Measurements from ENCODE around the gene SLC38A9. TPM values are rescaled to one million over a fixed set of nuclear protein-coding genes. Genes with fewer than 3 reads are reported as not detected.

SLC38A9 gene
- total RNA-seq, 2 donors from 2014 or later = 4.8 to 9.1 TPM

DNA sequence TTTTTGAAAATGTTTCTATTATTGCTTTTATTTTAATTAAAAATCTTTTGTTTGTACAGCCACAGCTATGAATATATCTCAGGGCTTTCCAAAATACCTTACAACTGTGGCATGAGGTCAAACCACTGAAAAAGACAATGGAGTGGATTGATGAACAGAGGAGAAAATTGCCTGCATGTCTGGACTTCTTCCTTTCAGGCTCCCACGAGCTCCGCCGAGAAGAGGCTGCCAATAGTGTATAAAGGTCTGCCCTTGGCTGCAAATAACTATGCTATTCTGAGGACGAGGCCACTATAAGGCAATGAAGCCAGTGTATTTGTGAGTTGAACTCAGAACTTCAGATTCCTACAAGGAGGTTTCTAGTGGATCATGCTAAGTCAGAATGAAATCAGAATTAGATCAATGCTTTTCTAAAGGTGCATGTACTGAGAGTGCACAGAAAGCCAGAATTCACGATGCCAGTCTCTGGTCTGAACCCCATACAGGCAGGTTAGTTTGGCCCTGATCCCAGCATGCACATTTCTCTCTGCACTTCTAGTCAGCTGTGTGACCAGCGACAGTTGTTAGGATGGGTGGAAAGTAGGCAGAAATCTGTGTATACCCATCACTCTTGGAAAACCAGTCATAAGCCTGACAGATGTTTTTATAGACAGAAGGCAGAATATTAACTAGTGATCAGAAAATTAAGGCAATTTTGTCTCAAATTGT, 134.6 kb downstream of the SLC38A9 start:
- Histone ChIP-seq H3K27ac (peak overlapping the region; percentile 71 to 89), H3K9me3 (no peaks in the 10 kb centered on the region), H3K4me3 (no peak overlapping the region), H3K36me3 (no peaks in the 10 kb centered on the region), H3K27me3 (no peaks in the 10 kb centered on the region), H3K4me1 (peaks cover 0 to 55% of the 10 kb centered on the region in 2 donors)
- TF ChIP-seq, protein P1, sequence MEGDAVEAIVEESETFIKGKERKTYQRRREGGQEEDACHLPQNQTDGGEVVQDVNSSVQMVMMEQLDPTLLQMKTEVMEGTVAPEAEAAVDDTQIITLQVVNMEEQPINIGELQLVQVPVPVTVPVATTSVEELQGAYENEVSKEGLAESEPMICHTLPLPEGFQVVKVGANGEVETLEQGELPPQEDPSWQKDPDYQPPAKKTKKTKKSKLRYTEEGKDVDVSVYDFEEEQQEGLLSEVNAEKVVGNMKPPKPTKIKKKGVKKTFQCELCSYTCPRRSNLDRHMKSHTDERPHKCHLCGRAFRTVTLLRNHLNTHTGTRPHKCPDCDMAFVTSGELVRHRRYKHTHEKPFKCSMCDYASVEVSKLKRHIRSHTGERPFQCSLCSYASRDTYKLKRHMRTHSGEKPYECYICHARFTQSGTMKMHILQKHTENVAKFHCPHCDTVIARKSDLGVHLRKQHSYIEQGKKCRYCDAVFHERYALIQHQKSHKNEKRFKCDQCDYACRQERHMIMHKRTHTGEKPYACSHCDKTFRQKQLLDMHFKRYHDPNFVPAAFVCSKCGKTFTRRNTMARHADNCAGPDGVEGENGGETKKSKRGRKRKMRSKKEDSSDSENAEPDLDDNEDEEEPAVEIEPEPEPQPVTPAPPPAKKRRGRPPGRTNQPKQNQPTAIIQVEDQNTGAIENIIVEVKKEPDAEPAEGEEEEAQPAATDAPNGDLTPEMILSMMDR (IDR thresholded peaks at IDR 0.05) = no peak
- peak; percentile 78 for DNase-seq (ENCODE audit: low spot score)

DNA sequence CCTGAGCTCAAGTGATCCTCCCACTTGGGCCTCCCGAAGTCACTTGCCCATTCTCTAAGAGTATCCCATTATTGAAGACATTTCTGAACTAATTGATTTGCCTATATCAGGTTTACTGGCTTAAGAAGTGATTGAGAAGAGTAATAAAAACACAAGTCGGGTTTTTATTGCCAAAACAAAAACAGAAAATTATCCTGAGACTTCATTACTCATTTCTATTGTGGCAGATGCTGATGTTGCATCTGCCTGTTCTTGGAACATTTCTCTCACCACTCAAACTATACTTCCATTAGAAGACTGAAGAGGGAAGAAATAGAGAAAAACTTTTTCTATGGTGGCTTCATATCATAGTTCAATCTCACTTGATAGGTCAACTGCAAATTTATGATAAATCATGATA, 135.5 kb downstream of the SLC38A9 start:
- DNase-seq (ENCODE audit: low spot score) = no peak
- H3K36me3 ChIP-seq = no peaks in the 10 kb centered on the region
- no peaks in the 10 kb centered on the region for H3K27me3 ChIP-seq
- no peak overlapping the region for H3K4me3 ChIP-seq
- H3K9me3 ChIP-seq = no peaks in the 10 kb centered on the region
- peak overlapping the region; percentile 71 to 89 for H3K27ac ChIP-seq
- H3K4me1 ChIP-seq = peaks cover 0 to 47% of the 10 kb centered on the region in 2 donors
- TF ChIP-seq, protein P1 (IDR thresholded peaks at IDR 0.05) = no peak

Other genes with a start within 250 kb of the SLC38A9 start
- 100 to 1,000 TPM; 170 to 189 TPM for gene PLPP1, start 177.4 kb downstream of the SLC38A9 start, total RNA-seq
- not detected for gene DDX4, start 25.7 kb upstream of the SLC38A9 start, total RNA-seq
- gene IL31RA, start 139.0 kb upstream of the SLC38A9 start, total RNA-seq = under 1 TPM in 1 of 2 donors, not detected in 1; 0.16 TPM

Data from right atrium auricular region (tissue), 2 donors.